GM19035 (cell line): ENCODE results near the gene KLHL15.
A peak's percentile ranks its signal among the peaks of the same experiment; 100 is the strongest.
"Not testable (repeated sequence)": the region's sequence is repeated elsewhere in the genome, so short reads cannot be mapped to it uniquely, and the experiment has no call there.

Experiments
- ATAC-seq: cut with Tn5 transposase; IDR thresholded peaks from one replicate; pipeline ENCODE4 v1.9.1; 2021; ENCODE audit not compliant: unreplicated experiment

Gene KLHL15

GRCh38 chrX:24027086-24027485 lies at the start of gene KLHL15:
TSS of gene KLHL15 (minus strand) at chrX:24027186. CDS start at chrX:24006693, 20,493 bp downstream.
- ATAC-seq: no peak

GRCh38 chrX:24069877-24070276 lies 42.9 kb upstream of the KLHL15 start:
- no peak for ATAC-seq

- no peak for ATAC-seq
Measured at GRCh38 chrX:24063488-24063887, 36.5 kb upstream of the KLHL15 start.

- peak; percentile 9 for ATAC-seq
Measured at GRCh38 chrX:24055043-24055356, 28.0 kb upstream of the KLHL15 start.

- ATAC-seq: peak; percentile 84
Measured at GRCh38 chrX:24054182-24055042, 27.4 kb upstream of the KLHL15 start, which contains the start of gene EIF2S3. TSS of gene EIF2S3 (plus strand) at chrX:24054956. CDS start at chrX:24054969, 13 bp downstream.

GRCh38 chrX:24050522-24051318 lies 23.7 kb upstream of the KLHL15 start:
- ATAC-seq: not testable (repeated sequence)

GRCh38 chrX:24049643-24050042 lies 22.7 kb upstream of the KLHL15 start:
- not testable (repeated sequence) for ATAC-seq

GRCh38 chrX:24046060-24046459 lies 19.1 kb upstream of the KLHL15 start:
- ATAC-seq: not testable (repeated sequence)

- no peak for ATAC-seq
Measured at GRCh38 chrX:24037729-24038128, 10.7 kb upstream of the KLHL15 start.

GRCh38 chrX:24034485-24034884 lies 7.5 kb upstream of the KLHL15 start:
- no peak for ATAC-seq

- ATAC-seq: no peak
Measured at GRCh38 chrX:24030597-24030996, 3.6 kb upstream of the KLHL15 start.

GRCh38 chrX:24027985-24028384 lies 999 bp upstream of the KLHL15 start:
- ATAC-seq: no peak

- ATAC-seq: no peak
Measured at GRCh38 chrX:24026432-24026831, 554 bp downstream of the KLHL15 start.

- ATAC-seq: peak; percentile 32
Measured at GRCh38 chrX:24025741-24026403, 1.1 kb downstream of the KLHL15 start.

GRCh38 chrX:24024819-24025740 lies 1.9 kb downstream of the KLHL15 start:
- ATAC-seq: peak; percentile 87

- ATAC-seq: no peak
Measured at GRCh38 chrX:24023972-24024669, 2.9 kb downstream of the KLHL15 start.

GRCh38 chrX:24023544-24023943 lies 3.4 kb downstream of the KLHL15 start:
- no peak for ATAC-seq

- no peak for ATAC-seq
Measured at GRCh38 chrX:24020306-24020876, 6.6 kb downstream of the KLHL15 start.

- ATAC-seq: no peak
Measured at GRCh38 chrX:24019448-24019847, 7.5 kb downstream of the KLHL15 start.
